ENCODE data around the gene NOCT. TPM values are rescaled to one million over a fixed set of nuclear protein-coding genes. Genes with fewer than 3 reads are reported as not detected.

Gene NOCT
- total RNA-seq, 1 experiment from 2014 or later, result 17.1 TPM

DNA sequence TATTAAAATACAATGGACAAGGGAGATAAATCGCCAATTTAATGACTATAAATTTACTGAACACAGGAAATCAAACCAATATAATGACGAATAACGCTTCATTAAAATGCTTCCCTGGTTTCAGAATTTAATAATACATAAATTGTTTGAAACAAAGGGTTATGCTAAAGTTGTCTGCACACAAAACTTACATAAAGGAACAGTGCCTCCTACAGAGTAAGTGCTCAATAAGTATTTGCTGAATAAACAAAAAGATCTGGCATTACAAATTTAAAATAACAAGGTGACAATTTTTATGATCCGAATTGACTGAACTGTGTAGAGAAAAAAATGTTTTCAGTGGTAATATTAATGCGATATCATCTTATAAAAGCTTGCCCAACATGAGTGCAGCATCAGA lies 69.6 kb downstream of the NOCT start:
- peaks cover 19% of the 10 kb centered on the region for H3K4me1 ChIP-seq (ENCODE audit: control insufficient read depth, insufficient read depth, low read length)
- H3K36me3 ChIP-seq (ENCODE audit: control insufficient read depth, insufficient read depth, low read length), result peaks cover 2% of the 10 kb centered on the region
- H3K27ac ChIP-seq (ENCODE audit: low read length), result peak overlapping the region; percentile 90
- no TSS peak for BruUV-seq (replicated peaks)
- ATAC-seq (no peak), DNase-seq (ENCODE audit: low read depth, low spot score) (no peak)
- H3K4me3 ChIP-seq (ENCODE audit: low read depth in 2 of 2, low read length in 2 of 2), result peak overlapping the region; percentile 83 to 95; a peak in 3 of 4 replicates
- in situ Hi-C loops (cut with HindIII; ENCODE audit: low pct_unique_long_range_greater_than_20kb, low sequenced_read_pairs), result no loop called here
- CTCF ChIA-PET, result no interaction called here
- POLR2A ChIA-PET, result no interaction called here
- intact Hi-C loops (cut with micrococcal nuclease; ENCODE audit: unreplicated experiment), result no loop called here
- TF ChIP-seq POLR2AphosphoS5 (IDR thresholded peaks at IDR 0.05; ENCODE audit: low read depth, low read length) (no peak), TCF7L2 (IDR thresholded peaks at IDR 0.05; ENCODE audit: low read depth, low read length) (no peak), SIN3A (IDR thresholded peaks at IDR 0.05; ENCODE audit: borderline replicate concordance, insufficient read depth, low read depth, low read length) (no peak)
- TF ChIP-seq, protein P1, sequence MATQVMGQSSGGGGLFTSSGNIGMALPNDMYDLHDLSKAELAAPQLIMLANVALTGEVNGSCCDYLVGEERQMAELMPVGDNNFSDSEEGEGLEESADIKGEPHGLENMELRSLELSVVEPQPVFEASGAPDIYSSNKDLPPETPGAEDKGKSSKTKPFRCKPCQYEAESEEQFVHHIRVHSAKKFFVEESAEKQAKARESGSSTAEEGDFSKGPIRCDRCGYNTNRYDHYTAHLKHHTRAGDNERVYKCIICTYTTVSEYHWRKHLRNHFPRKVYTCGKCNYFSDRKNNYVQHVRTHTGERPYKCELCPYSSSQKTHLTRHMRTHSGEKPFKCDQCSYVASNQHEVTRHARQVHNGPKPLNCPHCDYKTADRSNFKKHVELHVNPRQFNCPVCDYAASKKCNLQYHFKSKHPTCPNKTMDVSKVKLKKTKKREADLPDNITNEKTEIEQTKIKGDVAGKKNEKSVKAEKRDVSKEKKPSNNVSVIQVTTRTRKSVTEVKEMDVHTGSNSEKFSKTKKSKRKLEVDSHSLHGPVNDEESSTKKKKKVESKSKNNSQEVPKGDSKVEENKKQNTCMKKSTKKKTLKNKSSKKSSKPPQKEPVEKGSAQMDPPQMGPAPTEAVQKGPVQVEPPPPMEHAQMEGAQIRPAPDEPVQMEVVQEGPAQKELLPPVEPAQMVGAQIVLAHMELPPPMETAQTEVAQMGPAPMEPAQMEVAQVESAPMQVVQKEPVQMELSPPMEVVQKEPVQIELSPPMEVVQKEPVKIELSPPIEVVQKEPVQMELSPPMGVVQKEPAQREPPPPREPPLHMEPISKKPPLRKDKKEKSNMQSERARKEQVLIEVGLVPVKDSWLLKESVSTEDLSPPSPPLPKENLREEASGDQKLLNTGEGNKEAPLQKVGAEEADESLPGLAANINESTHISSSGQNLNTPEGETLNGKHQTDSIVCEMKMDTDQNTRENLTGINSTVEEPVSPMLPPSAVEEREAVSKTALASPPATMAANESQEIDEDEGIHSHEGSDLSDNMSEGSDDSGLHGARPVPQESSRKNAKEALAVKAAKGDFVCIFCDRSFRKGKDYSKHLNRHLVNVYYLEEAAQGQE (IDR thresholded peaks at IDR 0.05; ENCODE audit: insufficient read depth in 1 of 2, low read depth in 2 of 2, low read length in 1 of 2), result no peak
- TF ChIP-seq, protein P2, sequence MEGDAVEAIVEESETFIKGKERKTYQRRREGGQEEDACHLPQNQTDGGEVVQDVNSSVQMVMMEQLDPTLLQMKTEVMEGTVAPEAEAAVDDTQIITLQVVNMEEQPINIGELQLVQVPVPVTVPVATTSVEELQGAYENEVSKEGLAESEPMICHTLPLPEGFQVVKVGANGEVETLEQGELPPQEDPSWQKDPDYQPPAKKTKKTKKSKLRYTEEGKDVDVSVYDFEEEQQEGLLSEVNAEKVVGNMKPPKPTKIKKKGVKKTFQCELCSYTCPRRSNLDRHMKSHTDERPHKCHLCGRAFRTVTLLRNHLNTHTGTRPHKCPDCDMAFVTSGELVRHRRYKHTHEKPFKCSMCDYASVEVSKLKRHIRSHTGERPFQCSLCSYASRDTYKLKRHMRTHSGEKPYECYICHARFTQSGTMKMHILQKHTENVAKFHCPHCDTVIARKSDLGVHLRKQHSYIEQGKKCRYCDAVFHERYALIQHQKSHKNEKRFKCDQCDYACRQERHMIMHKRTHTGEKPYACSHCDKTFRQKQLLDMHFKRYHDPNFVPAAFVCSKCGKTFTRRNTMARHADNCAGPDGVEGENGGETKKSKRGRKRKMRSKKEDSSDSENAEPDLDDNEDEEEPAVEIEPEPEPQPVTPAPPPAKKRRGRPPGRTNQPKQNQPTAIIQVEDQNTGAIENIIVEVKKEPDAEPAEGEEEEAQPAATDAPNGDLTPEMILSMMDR (IDR thresholded peaks at IDR 0.05), result no peak; the same call in 1 of the 2 replicates
- no peaks in the 10 kb centered on the region for H3K9me3 ChIP-seq (ENCODE audit: control insufficient read depth, insufficient read depth, low read depth, low read length)
- H3K27me3 ChIP-seq (ENCODE audit: control insufficient read depth, insufficient read depth, low read length), result no peaks in the 10 kb centered on the region

DNA sequence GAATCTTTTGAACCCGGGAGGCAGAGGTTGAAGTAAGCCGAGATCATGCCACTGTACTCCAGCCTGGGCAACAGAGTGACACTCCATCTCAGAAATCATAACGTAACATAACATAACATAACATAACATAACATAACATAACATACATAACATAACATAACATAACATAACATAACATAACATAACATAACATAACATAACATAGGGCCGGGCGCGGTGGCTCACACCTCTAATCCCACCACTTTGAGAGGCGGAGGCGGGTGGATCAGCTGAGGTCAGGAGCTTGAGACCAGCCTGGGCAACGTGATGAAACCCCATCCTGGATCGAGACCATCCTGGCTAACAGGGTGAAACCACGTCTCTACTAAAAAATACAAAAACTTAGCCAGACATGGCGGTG lies 76.7 kb downstream of the NOCT start:
- DNase-seq (ENCODE audit: low read depth, low spot score) (no peak), ATAC-seq (no peak)
- Histone ChIP-seq H3K27me3 (ENCODE audit: control insufficient read depth, insufficient read depth, low read length) (no peaks in the 10 kb centered on the region), H3K36me3 (ENCODE audit: control insufficient read depth, insufficient read depth, low read length) (no peaks in the 10 kb centered on the region; the same call in 1 of the 2 replicates), H3K4me3 (ENCODE audit: low read depth in 2 of 2, low read length in 2 of 2) (no peak overlapping the region), H3K27ac (ENCODE audit: low read length) (no peak overlapping the region), H3K9me3 (ENCODE audit: control insufficient read depth, insufficient read depth, low read depth, low read length) (no peaks in the 10 kb centered on the region), H3K4me1 (ENCODE audit: control insufficient read depth, insufficient read depth, low read length) (no peaks in the 10 kb centered on the region)
- intact Hi-C loops (cut with micrococcal nuclease; ENCODE audit: unreplicated experiment), result no loop called here
- no TSS peak for BruUV-seq (replicated peaks)
- POLR2A ChIA-PET, result no interaction called here
- in situ Hi-C loops (cut with HindIII; ENCODE audit: low pct_unique_long_range_greater_than_20kb, low sequenced_read_pairs), result no loop called here
- CTCF ChIA-PET, result no interaction called here
- TF ChIP-seq TCF7L2 (IDR thresholded peaks at IDR 0.05; ENCODE audit: low read depth, low read length) (no peak), SIN3A (IDR thresholded peaks at IDR 0.05; ENCODE audit: borderline replicate concordance, insufficient read depth, low read depth, low read length) (no peak), POLR2AphosphoS5 (IDR thresholded peaks at IDR 0.05; ENCODE audit: low read depth, low read length) (no peak)
- TF ChIP-seq, protein P1 (IDR thresholded peaks at IDR 0.05; ENCODE audit: insufficient read depth in 1 of 2, low read depth in 2 of 2, low read length in 1 of 2), result no peak
- TF ChIP-seq, protein P2 (IDR thresholded peaks at IDR 0.05), result no peak

Other genes with a start within 250 kb of the NOCT start
- 21.9 TPM for gene ELF2, start 161.4 kb downstream of the NOCT start, total RNA-seq (2021; ENCODE audit: unreplicated experiment)

All from Panc1 (cell line).